ENCODE measurements around the gene CNTNAP5.

CNTNAP5 gene

DNA sequence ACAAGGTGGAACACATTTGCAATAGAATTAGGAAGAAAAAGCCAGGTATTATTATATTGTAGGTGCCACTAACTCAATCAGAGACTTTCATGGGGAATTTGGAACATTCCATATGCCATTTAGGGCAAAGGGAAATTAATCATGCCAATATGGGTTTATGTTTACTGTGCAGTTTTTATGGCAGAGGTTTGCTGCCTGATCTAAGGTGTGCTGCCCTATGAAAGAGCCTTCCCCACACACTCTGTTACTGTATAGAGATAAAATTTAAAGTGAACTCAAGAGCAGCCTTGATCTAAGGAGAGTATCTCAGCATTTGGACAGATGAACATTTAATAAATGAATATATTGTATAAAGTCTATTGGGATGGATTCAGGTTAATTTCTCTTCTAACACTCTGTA, 771.6 kb downstream of the CNTNAP5 start:
- no peak for DNase-seq (ENCODE audit: low read depth in 1 of 2, low spot score in 1 of 2)

DNA sequence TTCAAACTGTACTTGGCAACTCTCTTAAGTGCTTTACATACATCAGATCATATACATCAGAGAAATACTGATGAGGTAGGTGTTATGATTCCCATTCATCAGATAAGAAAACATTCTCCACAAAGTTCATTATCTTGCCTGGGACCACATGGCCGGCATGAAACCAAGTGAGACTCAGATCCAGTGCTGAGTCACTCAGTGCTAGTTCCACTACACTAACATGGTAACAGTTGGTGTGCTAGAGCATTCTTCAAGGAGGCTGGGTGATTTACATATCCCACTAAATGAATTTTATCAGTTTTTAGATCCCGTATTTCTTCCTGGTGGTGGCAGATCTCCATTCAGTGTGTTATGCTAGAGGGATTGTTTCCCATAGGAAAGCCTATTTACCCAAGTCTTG, 772.0 kb downstream of the CNTNAP5 start:
- DNase-seq (ENCODE audit: low read depth in 1 of 2, low spot score in 1 of 2) = no peak

DNA sequence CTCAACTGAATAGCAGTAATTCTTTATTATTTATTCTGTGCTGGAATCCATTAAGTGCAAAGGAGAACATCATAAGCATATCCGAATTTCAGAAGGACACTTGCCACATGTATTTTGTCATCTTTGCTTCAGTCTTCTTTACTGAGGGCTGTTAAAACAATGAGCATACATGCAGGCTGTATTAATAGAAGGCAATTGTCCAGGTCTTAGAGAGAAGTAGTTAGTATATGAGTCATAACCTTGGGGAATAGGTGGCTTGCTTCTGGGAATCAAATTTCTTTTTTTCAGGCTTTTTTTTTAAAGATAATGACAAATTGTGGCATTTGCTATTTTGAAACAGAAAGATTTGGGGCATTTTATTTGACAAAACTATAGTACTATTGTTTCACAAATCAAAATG, 773.5 kb downstream of the CNTNAP5 start:
- no peak for DNase-seq (ENCODE audit: low read depth in 1 of 2, low spot score in 1 of 2)

DNA sequence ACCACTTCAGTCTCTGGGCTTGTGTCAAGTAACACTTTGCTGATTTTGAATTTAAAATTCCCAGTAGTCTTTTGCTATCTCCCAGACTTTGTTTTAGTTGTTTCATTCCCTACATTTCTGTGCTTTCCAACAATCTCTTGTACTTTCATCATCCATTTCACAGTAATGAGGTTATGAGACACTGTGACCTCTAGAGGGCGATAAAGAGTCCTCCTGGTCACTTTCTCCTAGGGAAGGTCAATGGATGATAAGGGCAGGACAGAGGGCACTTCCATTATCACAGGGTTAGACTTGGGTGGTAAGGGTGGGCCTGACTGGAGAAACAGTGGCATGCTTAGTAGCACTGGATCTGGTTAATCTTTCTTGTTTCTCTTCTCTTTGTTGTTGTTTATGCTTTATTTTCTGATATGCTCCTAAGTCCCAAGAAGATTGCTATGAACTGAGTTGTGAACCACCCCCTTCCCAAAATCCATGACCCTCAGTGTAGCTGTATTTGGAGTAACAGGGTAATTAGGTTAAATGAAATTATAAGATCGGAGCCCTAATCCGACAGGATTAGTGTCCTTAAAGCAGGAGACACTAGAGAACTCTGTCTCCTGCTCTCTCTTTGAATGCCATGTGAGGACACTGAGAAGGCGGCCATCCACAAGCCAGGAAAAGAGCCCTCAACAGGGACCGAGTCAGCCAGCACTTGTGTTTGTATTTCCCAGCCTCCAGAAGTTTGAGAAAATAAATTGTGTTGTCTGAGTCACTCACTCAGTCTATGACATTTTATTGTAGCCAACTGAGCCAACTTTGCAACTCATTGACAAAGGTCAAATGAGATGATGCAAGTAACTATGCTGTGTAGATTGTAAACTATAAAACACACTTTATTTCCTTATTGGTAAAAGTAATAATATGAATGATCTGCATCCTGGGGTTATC, 779.2 kb downstream of the CNTNAP5 start:
- DNase-seq (ENCODE audit: low read depth in 1 of 2, low spot score in 1 of 2) = no peak

DNA sequence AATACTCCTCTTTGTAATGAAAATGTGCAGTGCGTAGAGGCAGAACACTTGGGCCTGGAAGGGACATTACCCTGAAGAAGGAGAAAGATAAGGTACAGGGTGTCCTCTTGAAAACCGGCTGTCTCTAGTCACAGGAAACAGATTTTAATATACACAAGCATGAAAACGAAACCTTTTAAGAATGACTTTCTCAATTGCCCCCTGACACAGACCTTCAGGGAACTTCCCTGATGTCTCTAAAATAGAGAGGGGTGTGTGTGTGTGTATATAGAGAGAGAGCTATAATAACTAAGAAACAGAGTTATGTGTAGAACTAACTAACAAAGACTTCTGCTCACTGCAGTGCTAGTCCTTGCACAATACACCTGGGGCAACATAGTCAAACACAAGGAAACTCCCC, 780.0 kb downstream of the CNTNAP5 start:
- no peak for DNase-seq (ENCODE audit: low read depth in 1 of 2, low spot score in 1 of 2)

DNA sequence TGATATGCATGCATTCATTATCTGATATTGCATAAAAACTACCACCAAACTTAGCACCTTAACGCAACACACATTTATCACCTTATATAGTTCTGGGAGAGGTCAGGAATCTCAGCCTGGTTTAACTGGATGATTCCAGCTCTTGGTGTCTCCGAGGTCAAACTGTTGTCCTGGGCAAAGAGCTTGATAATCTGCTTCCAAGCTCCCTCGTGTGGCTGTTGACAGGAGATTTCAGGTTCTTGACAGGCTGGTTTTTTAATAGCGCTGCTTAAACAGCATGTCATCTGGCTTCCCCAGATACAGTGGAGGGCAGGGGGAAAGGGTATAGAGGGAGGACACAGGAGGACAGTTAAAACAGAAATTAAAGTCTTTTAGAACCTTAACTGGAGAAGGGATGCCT, 785.0 kb downstream of the CNTNAP5 start:
- DNase-seq (ENCODE audit: low read depth in 1 of 2, low spot score in 1 of 2) = no peak

DNA sequence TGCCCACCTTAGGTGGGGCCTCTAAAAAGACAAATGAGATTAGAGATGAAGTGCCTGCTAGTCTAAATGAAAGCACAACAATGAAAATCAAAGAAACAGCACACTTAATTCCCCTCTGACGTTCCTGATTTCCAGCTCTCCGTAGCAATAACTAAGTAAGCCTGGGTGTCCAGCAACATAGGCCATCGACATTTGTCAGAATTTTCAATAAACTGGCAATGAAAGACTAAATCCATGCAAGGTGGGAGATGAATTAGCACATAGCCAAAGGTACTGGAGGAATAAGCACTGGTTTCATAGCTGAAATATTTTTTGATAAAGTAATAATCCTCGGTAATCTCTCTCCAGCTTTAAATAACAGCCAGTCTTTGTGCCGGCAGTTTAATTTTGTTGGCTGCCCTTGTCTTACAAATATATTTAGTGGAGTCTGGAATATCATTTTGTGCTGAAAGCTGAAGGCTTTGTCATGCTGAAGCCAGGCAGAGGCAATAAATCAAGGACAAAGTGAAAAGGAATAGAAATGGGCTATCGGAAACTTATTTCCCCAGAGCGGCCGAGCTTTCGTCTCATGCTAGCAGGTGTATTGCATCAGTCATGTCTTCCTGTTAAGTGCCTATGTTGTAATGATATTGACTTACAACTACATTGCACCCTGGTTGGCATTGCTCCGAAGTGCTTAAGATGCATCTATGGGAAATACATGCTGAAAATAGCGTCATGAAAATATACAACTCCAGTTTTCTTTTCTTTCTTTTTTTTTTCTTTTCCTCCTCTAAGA, 790.1 kb downstream of the CNTNAP5 start:
- no peak for DNase-seq (ENCODE audit: low read depth in 1 of 2, low spot score in 1 of 2)

DNA sequence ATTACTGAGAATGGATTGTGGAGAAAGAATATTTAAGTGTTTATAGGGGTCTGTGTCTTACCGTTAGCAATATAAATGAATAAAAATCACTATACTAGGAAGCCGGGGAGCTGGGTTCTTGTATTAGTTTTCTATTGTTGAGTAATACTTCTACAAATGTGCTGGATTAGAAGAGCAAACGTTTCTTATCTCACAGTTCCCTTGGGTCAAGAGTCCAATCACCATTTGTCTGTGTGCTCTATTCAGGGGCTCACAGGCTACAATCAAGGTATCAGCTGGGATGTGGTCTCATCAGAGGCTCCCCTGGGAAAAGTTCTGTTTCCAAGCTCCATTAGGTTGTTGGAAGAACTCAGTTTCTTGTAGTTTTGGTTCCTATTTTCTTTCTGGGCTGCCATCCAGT, 790.9 kb downstream of the CNTNAP5 start:
- DNase-seq (ENCODE audit: low read depth in 1 of 2, low spot score in 1 of 2) = no peak

DNA sequence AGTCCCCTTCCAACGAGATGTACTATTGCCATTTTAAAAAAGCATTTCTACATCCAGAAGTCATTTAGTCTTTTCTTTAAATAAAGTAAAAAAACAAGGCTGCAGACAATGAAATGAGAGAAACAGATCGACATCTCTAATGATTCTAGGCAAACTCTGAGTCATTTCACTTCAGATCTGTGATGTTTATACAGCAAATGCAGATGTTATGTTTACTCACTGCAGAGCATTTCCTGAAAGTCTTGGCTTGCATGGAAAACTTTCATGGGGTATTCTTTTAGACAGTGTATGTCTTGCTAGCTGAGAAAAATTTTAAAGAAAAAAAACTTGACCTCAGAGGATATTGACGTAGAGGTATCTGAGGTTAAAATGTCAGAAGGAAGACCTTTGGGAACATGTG, 797.4 kb downstream of the CNTNAP5 start:
- DNase-seq (ENCODE audit: low read depth in 1 of 2, low spot score in 1 of 2) = no peak

DNA sequence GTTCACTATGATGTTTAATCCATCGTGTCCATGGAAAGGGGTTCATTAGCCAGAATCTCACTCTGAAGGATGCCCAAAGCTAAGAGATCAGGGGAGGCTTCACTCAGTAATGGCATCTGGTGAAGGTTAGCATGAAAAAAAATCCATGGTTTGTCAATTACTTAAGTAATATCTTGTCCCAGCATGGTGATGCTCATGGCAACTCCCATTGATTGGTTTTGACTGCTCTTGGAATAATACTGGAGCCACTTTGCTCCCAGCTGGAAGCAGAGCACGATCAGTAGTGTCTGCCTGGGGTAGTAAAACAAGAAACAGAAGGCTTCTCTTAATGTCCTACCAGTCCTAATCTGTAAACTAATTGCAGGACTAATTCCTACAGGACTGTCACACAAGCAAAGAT, 799.4 kb downstream of the CNTNAP5 start:
- DNase-seq (ENCODE audit: low read depth in 1 of 2, low spot score in 1 of 2) = no peak

DNA sequence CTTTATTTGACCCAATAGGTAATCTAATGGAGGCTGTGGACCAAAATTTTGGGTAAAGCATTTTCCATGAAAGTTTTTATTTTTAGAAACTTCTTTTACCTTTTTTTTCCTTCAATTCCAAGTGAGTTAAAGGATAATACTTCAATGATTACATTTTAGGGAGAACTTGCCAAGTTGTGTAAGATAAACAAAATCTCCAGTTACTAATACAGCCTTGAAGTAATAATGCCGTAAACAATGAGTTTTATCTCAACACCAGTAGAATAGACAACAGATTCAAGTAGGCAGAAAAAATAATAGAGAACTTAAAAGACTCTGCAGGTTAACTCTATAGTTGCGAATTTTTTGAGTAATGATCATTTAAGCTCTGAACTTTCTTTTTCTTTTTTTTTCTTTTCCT, 807.4 kb downstream of the CNTNAP5 start:
- no peak for DNase-seq (ENCODE audit: low read depth in 1 of 2, low spot score in 1 of 2)

DNA sequence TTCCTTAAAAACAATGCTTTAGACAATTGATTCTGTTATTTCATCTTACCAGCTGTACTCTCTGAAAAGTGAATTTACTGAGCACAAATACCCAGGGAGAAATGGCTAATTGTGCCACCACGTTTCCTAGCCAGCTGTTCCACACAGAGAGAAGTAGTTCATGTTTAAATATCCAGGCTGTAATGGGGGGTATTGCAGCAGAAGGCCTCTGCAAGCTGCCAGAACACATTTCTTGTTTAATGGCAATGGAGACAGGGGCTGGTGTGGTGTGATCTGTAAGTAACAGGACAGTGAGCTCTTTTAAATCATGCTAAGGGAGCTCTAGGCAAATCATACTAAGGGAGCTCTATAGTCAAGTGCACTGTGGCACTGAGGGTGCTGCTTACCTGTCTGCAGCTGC, 809.2 kb downstream of the CNTNAP5 start:
- no peak for DNase-seq (ENCODE audit: low read depth in 1 of 2, low spot score in 1 of 2)

DNA sequence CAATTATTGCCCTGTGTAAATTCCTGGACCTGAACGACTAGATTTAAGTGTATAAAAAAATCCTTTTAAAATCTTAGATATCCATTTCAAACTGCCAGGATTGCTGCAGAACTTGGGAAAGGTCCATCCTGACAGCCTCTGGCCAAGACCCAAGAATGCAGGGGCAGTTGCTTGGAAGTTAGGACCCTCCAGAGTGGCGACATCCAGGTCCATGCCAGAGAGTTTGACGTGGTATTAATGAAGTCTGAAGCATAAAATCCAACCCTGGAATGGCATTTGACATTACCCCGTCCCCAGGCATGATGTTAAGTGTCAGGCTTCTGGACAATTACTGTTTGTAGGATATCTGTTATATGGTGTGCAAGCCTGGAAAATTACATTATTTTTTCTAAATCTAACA, 810.2 kb downstream of the CNTNAP5 start:
- no peak for DNase-seq (ENCODE audit: low read depth in 1 of 2, low spot score in 1 of 2)

DNA sequence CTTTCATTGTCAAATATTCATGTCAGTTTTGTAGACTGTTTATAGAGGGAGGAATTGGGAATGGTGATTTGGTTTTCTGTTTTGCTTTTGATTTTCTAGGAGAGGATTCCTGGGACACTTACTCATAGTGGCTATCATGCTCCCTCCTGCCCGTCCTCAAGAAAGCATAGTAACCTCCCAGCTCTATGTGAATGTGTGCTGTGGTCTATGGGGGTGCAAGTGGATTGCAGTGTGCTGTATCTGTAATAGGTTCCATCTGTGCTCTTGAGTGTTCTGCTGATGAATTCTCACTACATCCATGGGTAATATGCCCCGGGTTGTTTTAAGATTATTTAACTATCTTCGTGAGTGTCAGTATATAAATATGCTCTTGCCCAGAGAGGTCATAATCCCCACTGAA, 811.3 kb downstream of the CNTNAP5 start:
- no peak for DNase-seq (ENCODE audit: low read depth in 1 of 2, low spot score in 1 of 2)

DNA sequence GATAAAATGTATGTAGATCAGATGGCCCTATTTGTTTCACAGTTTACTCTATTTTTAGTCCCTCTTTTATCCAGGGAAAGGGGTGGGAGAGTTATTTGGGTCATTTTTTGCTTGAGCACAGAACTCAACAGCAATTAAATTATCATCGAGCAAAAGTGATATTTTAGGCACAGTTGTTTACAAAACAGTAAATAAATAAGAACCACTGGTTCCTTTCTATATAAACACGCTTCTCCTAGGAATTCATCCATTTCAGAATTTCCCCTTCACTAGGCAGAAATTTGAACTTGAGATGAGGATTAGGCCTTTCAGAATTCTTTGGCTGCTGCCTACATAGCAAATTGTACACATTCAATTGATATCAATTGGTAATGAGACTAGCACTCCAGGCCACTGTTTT, 812.4 kb downstream of the CNTNAP5 start:
- DNase-seq (ENCODE audit: low read depth in 1 of 2, low spot score in 1 of 2) = no peak

DNA sequence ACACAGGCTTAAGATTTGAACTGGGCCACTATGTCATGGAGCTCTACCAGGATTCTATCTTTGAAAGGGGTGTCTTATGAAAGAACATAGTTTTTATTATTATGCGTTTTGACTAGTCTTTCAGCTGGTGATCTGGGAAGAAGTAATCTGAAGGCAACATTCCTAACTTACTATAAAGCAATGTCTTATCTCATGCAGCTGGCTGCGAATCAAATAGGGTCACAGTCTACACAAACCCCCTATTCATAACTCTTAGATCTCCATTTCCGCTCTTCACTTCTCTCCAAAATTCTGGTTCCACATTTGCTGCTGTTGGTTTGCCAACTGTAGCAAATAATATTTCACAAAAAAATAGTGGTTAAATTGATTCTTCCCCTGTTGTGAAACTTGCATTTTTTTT, 813.3 kb downstream of the CNTNAP5 start:
- no peak for DNase-seq (ENCODE audit: low read depth in 1 of 2, low spot score in 1 of 2)

DNA sequence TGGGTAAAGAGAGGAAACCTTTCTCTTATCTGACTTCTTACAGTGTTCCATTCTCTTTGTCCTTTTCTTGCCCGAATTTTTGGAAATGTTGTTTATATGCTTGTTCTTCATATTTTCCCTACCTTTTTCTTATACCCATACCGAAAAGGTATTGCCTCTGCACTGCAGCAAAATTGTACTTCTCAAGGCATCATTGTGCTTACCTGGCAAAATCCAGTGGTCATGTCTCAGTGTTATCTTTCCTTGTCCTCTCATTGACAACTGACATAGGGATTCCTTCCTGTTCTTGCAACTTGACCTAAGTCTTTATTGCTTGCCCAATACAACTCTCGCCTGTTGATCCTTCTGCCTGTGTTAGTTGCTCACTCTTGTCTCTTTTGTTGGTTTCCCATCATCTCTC, 842.2 kb downstream of the CNTNAP5 start:
- no peak for DNase-seq (ENCODE audit: low read depth in 1 of 2, low spot score in 1 of 2)

DNA sequence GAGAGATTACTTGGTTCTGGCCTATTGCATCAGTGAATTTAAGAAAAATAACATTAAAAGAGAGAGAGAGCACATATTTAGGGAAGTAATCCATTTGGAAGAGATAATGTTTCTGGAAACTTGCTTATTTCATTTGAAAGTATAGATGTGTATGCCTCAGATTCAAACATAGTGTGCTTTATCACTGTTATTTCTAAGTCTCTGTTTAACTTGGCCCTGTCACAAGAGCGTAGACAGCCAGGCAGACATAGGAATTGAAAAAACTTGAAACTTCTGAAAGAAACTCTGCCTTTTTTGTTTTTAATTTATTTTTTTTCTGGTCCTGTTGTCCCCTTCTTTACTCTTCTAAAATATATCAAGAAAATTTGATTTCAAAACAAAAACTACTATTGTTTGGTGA, 849.1 kb downstream of the CNTNAP5 start:
- no peak for DNase-seq (ENCODE audit: low read depth in 1 of 2, low spot score in 1 of 2)

DNA sequence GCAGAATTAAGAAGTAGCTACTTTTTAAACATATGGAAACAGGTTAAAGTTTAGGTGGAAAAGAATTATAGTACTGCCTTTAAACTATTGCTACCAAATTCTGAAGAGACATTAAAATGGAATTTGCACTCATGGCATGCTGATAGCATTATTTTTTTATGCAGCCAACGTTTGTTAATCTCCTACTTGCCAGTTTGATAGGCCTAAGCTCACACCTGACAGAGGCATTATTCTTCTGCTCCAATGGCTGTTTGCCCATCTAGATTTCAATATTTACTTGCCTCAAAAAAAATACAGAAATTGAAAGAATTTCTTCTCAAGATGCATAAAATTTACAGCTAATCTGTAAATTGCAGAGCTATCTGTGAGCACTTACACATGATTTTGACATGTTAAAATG, 849.6 kb downstream of the CNTNAP5 start:
- no peak for DNase-seq (ENCODE audit: low read depth in 1 of 2, low spot score in 1 of 2)

DNA sequence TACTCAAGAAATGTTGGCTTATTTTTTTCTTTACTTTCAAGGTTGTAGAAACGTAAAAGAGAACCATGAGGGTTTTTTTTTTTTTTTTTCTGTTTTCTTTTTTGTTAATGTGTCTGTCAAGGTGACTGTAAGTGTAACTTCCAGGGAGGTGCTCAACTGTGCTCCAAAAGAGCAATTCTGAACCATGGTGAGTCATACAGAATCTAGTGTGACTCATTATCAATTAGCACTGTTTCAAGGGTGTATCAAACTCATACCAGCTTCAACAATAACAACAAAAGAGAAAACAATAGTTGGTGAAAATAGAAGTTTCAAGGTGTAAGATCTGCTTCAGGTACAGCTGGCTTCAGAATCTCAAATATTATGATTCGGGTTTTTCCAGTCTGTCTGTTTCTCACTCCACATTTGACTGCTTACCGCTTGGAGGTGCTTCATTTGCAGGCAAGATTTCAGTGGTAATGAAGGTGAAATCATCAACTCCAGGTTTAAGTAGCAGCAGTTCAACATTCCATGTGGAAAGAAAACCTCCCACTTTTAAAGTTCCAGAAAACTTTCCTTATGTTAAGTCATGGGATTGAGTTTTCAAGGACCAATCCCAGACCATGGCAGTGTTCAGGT, 850.6 kb downstream of the CNTNAP5 start:
- no peak for DNase-seq (ENCODE audit: low read depth in 1 of 2, low spot score in 1 of 2)

DNA sequence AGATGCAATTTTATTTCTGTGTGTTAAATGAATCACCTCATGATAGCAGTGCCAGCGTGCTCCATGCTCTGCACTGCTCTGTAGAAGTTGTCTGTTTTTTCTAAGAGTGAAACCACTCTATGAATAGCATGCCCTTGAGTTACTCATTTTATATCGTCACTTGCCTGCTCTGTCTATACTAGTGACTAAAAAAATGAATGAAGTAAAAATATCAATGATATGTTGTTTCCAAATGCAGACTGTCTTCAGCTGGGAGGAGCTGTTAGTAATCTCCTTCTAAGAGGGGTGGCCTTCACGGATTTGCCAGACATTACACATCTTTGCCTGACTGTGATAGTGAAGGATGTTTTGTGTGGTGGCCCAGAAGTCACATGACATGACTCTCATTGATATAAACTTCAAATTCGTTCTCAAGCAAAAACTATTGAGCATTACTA, 852.1 kb downstream of the CNTNAP5 start:
- DNase-seq (ENCODE audit: low read depth in 1 of 2, low spot score in 1 of 2) = no peak

DNA sequence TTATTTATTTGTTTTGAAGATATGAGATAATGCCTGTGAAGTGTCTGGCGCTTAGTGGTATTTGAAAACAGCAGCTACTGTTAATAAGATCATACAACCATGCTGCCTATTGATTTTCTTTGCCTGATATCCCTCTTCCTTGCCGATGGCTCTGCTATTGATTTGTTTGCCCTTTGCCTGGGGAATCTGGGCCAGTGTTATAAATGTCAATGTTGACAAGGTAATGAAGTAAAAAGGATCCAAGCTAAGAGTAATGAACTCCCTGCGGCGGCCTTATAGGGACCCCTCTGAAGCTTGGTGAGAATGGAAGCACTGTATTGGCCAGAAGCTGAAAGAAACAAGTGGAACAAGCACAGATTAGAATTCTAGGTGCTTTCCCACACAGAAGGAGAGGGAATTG, 854.6 kb downstream of the CNTNAP5 start:
- no peak for DNase-seq (ENCODE audit: low read depth in 1 of 2, low spot score in 1 of 2)

Measured in activated CD4-positive, alpha-beta T cell treated with anti-CD3 and anti-CD28 coated beads, Interleukin-2, amount 50 U/mL, for 24 hours (primary cell).